GM12891 (cell line): Measurements from ENCODE around the gene FAM149A.

ENCODE experiments used
- POLR2AphosphoS5 ChIP-seq: IDR thresholded peaks from 2 replicates; pipeline ENCODE4 v1.6.1; 2011; ENCODE audit warnings: low read depth, low read length, control low read depth
- POU2F2 ChIP-seq: IDR thresholded peaks from 2 replicates; pipeline ENCODE4 v1.6.1; 2011; ENCODE audit warnings: low read depth, mild to moderate bottlenecking, control low read depth, low read length, moderate library complexity
- SPI1 ChIP-seq: IDR thresholded peaks from 2 replicates; pipeline ENCODE4 v1.6.1; 2011; ENCODE audit warnings: low read depth, low read length, control low read depth

DNA sequence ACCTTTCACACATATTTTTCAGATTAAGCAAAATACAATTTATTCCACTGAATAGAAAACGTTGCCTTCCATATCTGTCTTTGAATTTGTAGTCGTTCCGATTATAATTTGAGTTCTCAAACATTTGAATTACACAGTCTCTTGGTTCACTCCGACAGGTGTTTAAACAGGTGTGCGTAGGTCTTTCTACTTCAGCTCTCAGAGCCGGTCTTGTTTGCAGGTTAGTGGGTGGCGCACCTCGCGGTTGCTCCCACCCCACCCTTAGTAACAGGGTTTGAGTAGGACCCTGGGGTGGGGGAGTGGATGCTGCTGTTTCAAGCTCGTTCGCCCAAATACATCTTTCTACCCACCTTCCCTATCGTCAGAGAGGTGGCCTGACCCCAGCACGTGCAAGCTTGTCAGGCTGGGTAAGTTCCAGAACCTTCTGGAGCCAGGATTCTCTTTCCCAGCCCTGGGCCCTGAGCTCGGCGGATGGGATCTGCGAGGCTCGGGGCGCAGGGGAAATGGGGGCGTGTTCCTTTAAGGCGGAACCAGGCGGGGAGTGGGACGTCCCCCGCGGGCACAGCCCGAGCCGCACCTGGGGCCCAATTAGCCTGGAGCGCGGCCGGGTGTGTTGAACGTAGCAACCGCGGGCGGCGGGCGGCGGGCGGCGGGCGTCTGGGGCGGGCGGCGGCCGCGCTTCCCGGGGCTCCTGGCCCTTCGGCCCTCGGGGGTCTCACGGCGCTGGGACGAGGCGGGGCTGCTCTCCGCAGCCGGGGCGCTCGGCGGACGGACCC, at the start of gene FAM149A:
- TF ChIP-seq POLR2AphosphoS5 (no peak), POU2F2 (no peak), SPI1 (no peak)
